HCT116 (cell line): ENCODE measurements around the gene PTPRQ. TPM values are rescaled to one million over a fixed set of nuclear protein-coding genes. Genes with fewer than 3 reads are reported as not detected.

Experiments
- ATAC-seq: fragments of 200-7000 bp; cut with Tn5 transposase; 2 replicates; pipeline ENCODE4 v1.9.1; 2020; ENCODE audit warnings: mild to moderate bottlenecking, moderate library complexity
- BruUV-seq: library from RNA; stranded (reverse); fragments of 400-500 nt; replicated peaks from 2 replicates; lab custom pipeline; 2021; lab: Mats Ljungman, UMichigan
- CTCF ChIA-PET: fragments of 300-600 bp; sonication (Branson Sonifier 250); formaldehyde crosslinking; loops from one replicate; lab custom pipeline; 2021; ENCODE audit warnings: antibody characterized with exemption; lab: Charles Lee
- POLR2A ChIA-PET: fragments of 300-600, 350-600 bp; sonication (Branson Sonifier 250); formaldehyde crosslinking; loops from one replicate; lab custom pipeline; 2021; ENCODE audit warnings: antibody characterized with exemption; lab: Charles Lee
- RAD21 ChIA-PET, 2 experiments: fragments of 300-600 bp; sonication (Branson Sonifier 250); formaldehyde crosslinking; loops; one replicate each; lab custom pipeline; 2023; ENCODE audit warnings: low total read pairs in 2 of 2; ENCODE audit not compliant: uncharacterized antibody in 2 of 2, unreplicated experiment in 2 of 2, low non-redundant PET in 1 of 2; lab: Charles Lee
- DNase-seq: peaks from one replicate; pipeline ENCODE4 v3.0.0-alpha.2; 2010; ENCODE audit warnings: low read depth, low spot score
- H2AFZ ChIP-seq: fragments of 200-600 bp; shearing (Covaris generic), sonication (generic); 2 replicates; pipeline ENCODE4 v1.6.1; 2017; ENCODE audit warnings: low read depth, mixed run types, mixed read lengths, antibody characterized with exemption, low read length; ENCODE audit not compliant: poor library complexity, severe bottlenecking
- H3K27ac ChIP-seq: 2 replicates; pipeline ENCODE4 v1.5.1; 2012; ENCODE audit warnings: low read depth, low read length
- H3K27me3 ChIP-seq: fragments of 200-600 bp; sonication (generic); 2 replicates; pipeline ENCODE4 v1.6.1; 2016; ENCODE audit warnings: mixed run types, low read length, mixed read lengths; ENCODE audit not compliant: insufficient read depth
- H3K36me3 ChIP-seq, 2 experiments: fragments of 200-500 bp in 1 of 2; fragments of 200-600 bp in 1 of 2; sonication (Bioruptor generic) in 1 of 2; sonication (generic) in 1 of 2; 2 replicates each; pipeline versions ENCODE4 v1.5.1 to v1.6.1; 2014 to 2016; ENCODE audit warnings: low read length in 2 of 2, inconsistent platforms in 1 of 2, mixed read lengths in 1 of 2, mixed run types in 1 of 2; ENCODE audit not compliant: insufficient read depth in 2 of 2, control insufficient read depth in 1 of 2
- H3K4me1 ChIP-seq, 2 experiments: fragments of 200-600 bp in 1 of 2; sonication (generic) in 1 of 2; 2 replicates each; pipeline versions ENCODE4 v1.5.1 to v1.6.1; 2012 to 2017; ENCODE audit warnings: low read length in 2 of 2, inconsistent platforms in 1 of 2, mild to moderate bottlenecking in 1 of 2, mixed read lengths in 1 of 2, mixed run types in 1 of 2, moderate library complexity in 1 of 2; ENCODE audit not compliant: insufficient read depth in 2 of 2, control insufficient read depth in 1 of 2
- H3K4me2 ChIP-seq: fragments of 200-600 bp; sonication (generic); 2 replicates; pipeline ENCODE4 v1.6.1; 2017; ENCODE audit warnings: mixed run types, low read length, mixed read lengths
- H3K4me3 ChIP-seq, 2 experiments: fragments of 200-600 bp in 1 of 2; sonication (generic) in 1 of 2; replicated peaks in 1 of 2; 2 replicates each; pipeline ENCODE4 v1.5.1; 2011 to 2016; ENCODE audit warnings: low read length in 2 of 2, control low read depth in 1 of 2, low read depth in 1 of 2, mild to moderate bottlenecking in 1 of 2, mixed read lengths in 1 of 2, mixed run types in 1 of 2
- H3K79me2 ChIP-seq: fragments of 200-600 bp; sonication (generic); 2 replicates; pipeline ENCODE4 v1.6.1; 2017; ENCODE audit warnings: mild to moderate bottlenecking, mixed run types, low read length, moderate library complexity, mixed read lengths; ENCODE audit not compliant: insufficient read depth
- H3K9ac ChIP-seq: fragments of 200-600 bp; sonication (generic); 2 replicates; pipeline ENCODE4 v1.6.1; 2016; ENCODE audit warnings: low read length, mixed read lengths
- H3K9me2 ChIP-seq: fragments of 200-600 bp; sonication (generic), shearing (Covaris generic); 2 replicates; pipeline ENCODE4 v1.6.1; 2017; ENCODE audit warnings: mixed run types, mild to moderate bottlenecking, moderate library complexity; ENCODE audit not compliant: insufficient read depth
- H3K9me3 ChIP-seq, 2 experiments: fragments of 200-500 bp in 1 of 2; fragments of 200-600 bp in 1 of 2; sonication (Bioruptor generic) in 1 of 2; sonication (generic) in 1 of 2; 2 replicates each; pipeline ENCODE4 v1.6.1; 2014 to 2017; ENCODE audit warnings: low read length in 2 of 2, mixed read lengths in 2 of 2, inconsistent platforms in 1 of 2, low read depth in 1 of 2, mild to moderate bottlenecking in 1 of 2, mixed run types in 1 of 2, moderate library complexity in 1 of 2; ENCODE audit not compliant: control insufficient read depth in 1 of 2, insufficient read depth in 1 of 2
- H4K20me1 ChIP-seq: fragments of 200-600 bp; sonication (generic), shearing (Covaris generic); 2 replicates; pipeline ENCODE4 v1.6.1; 2017; ENCODE audit warnings: mixed run types, mild to moderate bottlenecking, moderate library complexity; ENCODE audit not compliant: insufficient read depth
- EZH2 ChIP-seq: fragments of 200-600 bp; sonication (generic); IDR thresholded peaks from 2 replicates; pipeline ENCODE4 v1.6.1; 2017; ENCODE audit warnings: antibody characterized with exemption, mixed run types
- SIN3A ChIP-seq: IDR thresholded peaks from 2 replicates; pipeline ENCODE4 v1.6.1; 2012; ENCODE audit warnings: low read depth
- TCF7L2 ChIP-seq: IDR thresholded peaks from 2 replicates; pipeline ENCODE4 v1.7.0; 2011; ENCODE audit warnings: borderline replicate concordance, inconsistent platforms; ENCODE audit not compliant: insufficient read depth, insufficient read length; ENCODE audit errors: extremely low read depth
- ZBTB33 ChIP-seq: IDR thresholded peaks from 2 replicates; pipeline ENCODE4 v1.6.1; 2011; ENCODE audit warnings: mild to moderate bottlenecking, low read length, moderate library complexity; ENCODE audit not compliant: insufficient replicate concordance; ENCODE audit errors: extremely low read depth
- intact Hi-C: fragments of 100-400 bp; cut with micrococcal nuclease; formaldehyde crosslinking; loops from 2 replicates; pipeline ENCODE4 v1.10.0; 2022
- total RNA-seq: library from RNA; stranded (reverse); gene quantifications from one replicate; pipeline ENCODE4 v1.2.1, GENCODE V29; 2021; ENCODE audit not compliant: unreplicated experiment

PTPRQ gene
- total RNA-seq, 1 experiment from 2014 or later, result not detected

DNA sequence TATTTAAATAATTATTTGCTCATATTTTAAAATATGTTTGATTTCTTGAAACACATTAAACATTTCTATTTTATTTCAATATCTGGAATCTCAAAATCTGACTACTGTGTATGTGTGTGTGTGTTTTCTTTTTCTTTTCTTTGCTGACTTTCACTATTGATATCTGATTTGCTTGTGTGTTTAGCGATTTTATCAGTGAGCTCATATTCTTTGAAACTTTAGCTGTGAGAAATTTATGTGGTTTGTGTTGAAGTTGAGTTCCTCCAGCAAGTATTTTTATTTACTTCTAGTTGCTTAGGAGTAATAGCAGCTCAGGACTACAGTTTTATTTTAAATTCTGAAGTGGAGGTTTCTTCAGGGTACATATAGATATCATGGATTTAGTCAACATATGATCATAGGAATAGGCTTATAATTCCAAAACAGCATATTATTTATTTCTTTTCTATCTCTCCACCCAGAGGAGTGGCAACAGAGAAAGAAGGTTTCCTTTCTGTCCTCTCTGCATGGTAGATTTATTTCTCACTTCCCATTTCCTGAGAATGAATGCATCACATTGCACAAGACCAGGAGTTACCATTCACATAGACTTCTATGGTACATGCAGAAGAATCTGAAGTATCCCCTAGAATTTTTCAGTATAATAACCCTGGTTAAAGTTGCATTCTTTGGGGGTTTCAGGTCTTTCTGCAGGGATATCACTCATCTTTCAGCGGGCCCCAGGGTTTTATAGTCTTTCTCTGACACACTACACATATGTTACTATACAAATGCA is 60.5 kb downstream of the PTPRQ start (continued):
- TF ChIP-seq ZBTB33 (no peak), SIN3A (no peak)
- TF ChIP-seq, all 23 proteins: peak for 0

DNA sequence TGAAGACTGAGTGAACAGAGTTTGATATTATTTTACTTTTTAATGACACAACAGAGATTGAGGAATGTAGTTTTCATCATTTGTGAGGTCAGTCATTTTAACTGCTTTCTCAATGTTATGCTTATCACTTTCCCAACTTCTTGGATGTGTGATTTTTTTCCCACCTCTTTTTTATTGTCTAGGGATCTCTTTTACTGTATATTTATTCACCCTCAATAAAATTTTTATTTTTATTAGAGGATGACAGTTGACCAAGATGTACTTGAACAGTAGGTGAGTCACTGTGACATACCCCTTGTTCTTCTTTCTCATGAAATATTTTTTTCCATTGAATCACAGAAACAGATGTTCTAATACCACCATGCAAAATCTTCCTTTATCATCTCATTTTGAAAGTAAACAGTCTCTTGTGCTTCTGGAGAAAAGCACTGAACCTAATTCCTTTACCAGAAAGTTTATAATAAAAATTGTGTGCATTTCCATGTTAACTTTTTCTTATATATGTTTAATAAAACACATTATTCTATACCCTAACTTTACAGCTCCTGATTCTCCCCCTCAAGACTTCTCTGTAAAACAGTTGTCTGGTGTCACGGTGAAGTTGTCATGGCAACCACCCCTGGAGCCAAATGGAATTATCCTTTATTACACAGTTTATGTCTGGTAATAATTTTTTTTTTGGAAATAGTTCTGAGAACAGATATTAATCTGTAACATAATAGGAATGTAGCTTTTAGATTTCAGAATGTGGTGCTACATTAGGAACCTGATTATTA is 65.9 kb downstream of the PTPRQ start:
- Histone ChIP-seq H3K4me2 (no peak overlapping the region), H3K27me3 (no peaks in the 10 kb centered on the region), H3K4me3 (no peak overlapping the region), H3K9me3 (no peaks in the 10 kb centered on the region), H3K9me2 (no peaks in the 10 kb centered on the region), H4K20me1 (no peaks in the 10 kb centered on the region), H2AFZ (no peak overlapping the region), H3K4me1 (no peaks in the 10 kb centered on the region), H3K36me3 (no peaks in the 10 kb centered on the region), H3K27ac (no peak overlapping the region), H3K79me2 (no peaks in the 10 kb centered on the region), H3K9ac (no peak overlapping the region)
- intact Hi-C loops, result no loop called here
- BruUV-seq, result no TSS peak
- ChIA-PET CTCF (no interaction called here), RAD21 (no interaction called here), POLR2A (no interaction called here)
- DNase-seq (no peak), ATAC-seq (no peak)
- TF ChIP-seq TCF7L2 (no peak), EZH2 (no peak)
